Spleen (tissue), 7 donors: Measurements from ENCODE around the gene SORCS3.

Source experiments
- CTCF ChIP-seq, 11 experiments: fragments of 200-600 bp in 7 of 11; fragments of 450-650 bp in 4 of 11; sonication (generic) in 4 of 11; IDR thresholded peaks in 8 of 11; conservative IDR thresholded peaks in 3 of 11; 1 replicate in 7 of 11; 2 replicates in 4 of 11; pipeline versions ENCODE4 v1.4.0 to v1.8.0; 2016 to 2021; ENCODE audit warnings: antibody characterized with exemption in 11 of 11, inconsistent platforms in 4 of 11, mild to moderate bottlenecking in 1 of 11
- POLR2A ChIP-seq, 3 donors: fragments of 450-650 bp; IDR thresholded peaks; one replicate each; pipeline ENCODE4 v1.5.1; 2017; ENCODE audit warnings: antibody characterized with exemption in 3 of 3, mild to moderate bottlenecking in 1 of 3
- POLR2AphosphoS5 ChIP-seq, 3 donors: sonication (generic); formaldehyde crosslinking; IDR thresholded peaks; one replicate each; pipeline ENCODE4 v1.5.1; 2017; ENCODE audit warnings: antibody characterized with exemption in 3 of 3
- donor health status: DM: no; HTN: no; CAD: no; lungs with moderate emphysema.
- donor health status: DM: no; HTN: no; CAD: no.
- donor health status: DM: no; HTN: no; CAD: no.

GRCh38 chr10:105269689-105270088 is 628.6 kb downstream of the SORCS3 start:
- no peak for TF ChIP-seq CTCF (IDR thresholded peaks at IDR 0.05 in 8 of 11, conservative IDR thresholded peaks at IDR 0.05 in 3 of 11)
- no peak for TF ChIP-seq POLR2AphosphoS5 (IDR thresholded peaks at IDR 0.05)
- TF ChIP-seq POLR2A (IDR thresholded peaks at IDR 0.05) = no peak
